Hepatocyte (in vitro differentiated cells): Measurements from ENCODE around the gene HOXD12.

Experiments
- EZH2 ChIP-seq: fragments of 200-600 bp; sonication (generic); IDR thresholded peaks from 2 replicates; pipeline ENCODE4 v1.6.1; 2016; ENCODE audit warnings: antibody characterized with exemption, mild to moderate bottlenecking, borderline replicate concordance
- TF ChIP-seq, protein P1 (sequence below): fragments of 200-600 bp; sonication (generic); IDR thresholded peaks from 2 replicates; pipeline ENCODE4 v1.5.1; 2016; ENCODE audit warnings: antibody characterized with exemption, mild to moderate bottlenecking; ENCODE audit not compliant: poor library complexity

DNA sequence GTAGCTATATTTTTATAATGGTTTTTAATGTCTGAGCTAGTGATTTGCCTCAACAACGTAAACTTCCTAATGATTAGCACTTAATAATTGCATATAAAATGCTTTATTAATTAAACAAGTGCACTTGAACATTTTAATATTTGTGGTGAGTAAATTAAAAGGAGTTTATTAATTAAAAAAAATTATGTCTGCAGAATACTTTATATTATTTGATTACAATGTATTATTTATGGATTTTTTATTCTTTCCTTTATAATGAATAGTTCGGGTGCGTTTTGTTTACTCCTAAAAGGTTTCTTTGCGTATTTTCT is 32.2 kb downstream of the HOXD12 start:
- TF ChIP-seq EZH2, result no peak
- TF ChIP-seq, protein P1, sequence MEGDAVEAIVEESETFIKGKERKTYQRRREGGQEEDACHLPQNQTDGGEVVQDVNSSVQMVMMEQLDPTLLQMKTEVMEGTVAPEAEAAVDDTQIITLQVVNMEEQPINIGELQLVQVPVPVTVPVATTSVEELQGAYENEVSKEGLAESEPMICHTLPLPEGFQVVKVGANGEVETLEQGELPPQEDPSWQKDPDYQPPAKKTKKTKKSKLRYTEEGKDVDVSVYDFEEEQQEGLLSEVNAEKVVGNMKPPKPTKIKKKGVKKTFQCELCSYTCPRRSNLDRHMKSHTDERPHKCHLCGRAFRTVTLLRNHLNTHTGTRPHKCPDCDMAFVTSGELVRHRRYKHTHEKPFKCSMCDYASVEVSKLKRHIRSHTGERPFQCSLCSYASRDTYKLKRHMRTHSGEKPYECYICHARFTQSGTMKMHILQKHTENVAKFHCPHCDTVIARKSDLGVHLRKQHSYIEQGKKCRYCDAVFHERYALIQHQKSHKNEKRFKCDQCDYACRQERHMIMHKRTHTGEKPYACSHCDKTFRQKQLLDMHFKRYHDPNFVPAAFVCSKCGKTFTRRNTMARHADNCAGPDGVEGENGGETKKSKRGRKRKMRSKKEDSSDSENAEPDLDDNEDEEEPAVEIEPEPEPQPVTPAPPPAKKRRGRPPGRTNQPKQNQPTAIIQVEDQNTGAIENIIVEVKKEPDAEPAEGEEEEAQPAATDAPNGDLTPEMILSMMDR, result no peak
